Liver (tissue), 3 donors: ENCODE data around the gene LEMD2.

ENCODE experiments used
- ATF3 ChIP-seq: IDR thresholded peaks from 2 replicates; pipeline ENCODE4 v1.6.1; 2016; ENCODE audit warnings: antibody characterized with exemption
- CTCF ChIP-seq: fragments of 150-350 bp; IDR thresholded peaks from 2 replicates; pipeline ENCODE4 v1.5.1; 2017; ENCODE audit warnings: improper control_type of control experiment, low read depth, low read length; ENCODE audit not compliant: missing input control
- EGR1 ChIP-seq, 2 donors: IDR thresholded peaks; 2 replicates each; pipeline ENCODE4 v1.6.1; 2016 to 2018; ENCODE audit warnings: antibody characterized with exemption in 2 of 2, low read depth in 2 of 2
- FOXA1 ChIP-seq: IDR thresholded peaks from 2 replicates; pipeline ENCODE4 v1.6.1; 2016; ENCODE audit warnings: antibody characterized with exemption
- GABPA ChIP-seq, 2 donors: IDR thresholded peaks in 1 of 2; conservative IDR thresholded peaks in 1 of 2; 2 replicates each; pipeline ENCODE4 v1.6.1; 2016; ENCODE audit warnings: antibody characterized with exemption in 2 of 2, mild to moderate bottlenecking in 1 of 2, moderate library complexity in 1 of 2
- JUND ChIP-seq, 2 donors: IDR thresholded peaks; 2 replicates each; pipeline ENCODE4 v1.6.1; 2016; ENCODE audit warnings: antibody characterized with exemption in 2 of 2
- MAX ChIP-seq: IDR thresholded peaks from 2 replicates; pipeline ENCODE4 v1.6.1; 2016; ENCODE audit warnings: antibody characterized with exemption
- NR2F2 ChIP-seq: IDR thresholded peaks from 2 replicates; pipeline ENCODE4 v1.6.1; 2016; ENCODE audit warnings: antibody characterized with exemption
- RAD21 ChIP-seq, 2 donors: IDR thresholded peaks; 2 replicates each; pipeline ENCODE4 v1.6.1; 2016; ENCODE audit warnings: antibody characterized with exemption in 2 of 2, mild to moderate bottlenecking in 2 of 2
- REST ChIP-seq: IDR thresholded peaks from 2 replicates; pipeline ENCODE4 v1.6.1; 2016; ENCODE audit warnings: antibody characterized with exemption, mild to moderate bottlenecking
- SP1 ChIP-seq: IDR thresholded peaks from 2 replicates; pipeline ENCODE4 v1.6.1; 2018; ENCODE audit warnings: antibody characterized with exemption, mild to moderate bottlenecking
- TAF1 ChIP-seq: conservative IDR thresholded peaks from 2 replicates; pipeline ENCODE4 v1.6.1; 2016; ENCODE audit warnings: antibody characterized with exemption, mild to moderate bottlenecking
- YY1 ChIP-seq: IDR thresholded peaks from 2 replicates; pipeline ENCODE4 v1.6.1; 2016; ENCODE audit warnings: antibody characterized with exemption, mild to moderate bottlenecking
- donor health status: healthy.
- donor health status: healthy.

GRCh38 chr6:33769248-33769821, 19.6 kb downstream of the LEMD2 start:
- TF ChIP-seq JUND (IDR thresholded peaks at IDR 0.05) (no peak), CTCF (no peak), RAD21 (IDR thresholded peaks at IDR 0.05) (no peak), YY1 (no peak), MAX (no peak), REST (no peak), TAF1 (no peak), FOXA1 (no peak), SP1 (no peak), ATF3 (no peak), EGR1 (IDR thresholded peaks at IDR 0.05; ENCODE audit: low read depth in 2 of 2) (no peak), GABPA (IDR thresholded peaks at IDR 0.05 in 1 of 2, conservative IDR thresholded peaks at IDR 0.05 in 1 of 2) (no peak), NR2F2 (no peak)
